Lower leg skin (tissue), 4 donors: ENCODE data around the gene SNX10. TPM values are rescaled to one million over a fixed set of nuclear protein-coding genes. Genes with fewer than 3 reads are reported as not detected.

ENCODE experiments used
- DNase-seq, 2 donors: peaks; one replicate each; pipeline ENCODE4 v3.0.0-alpha.2; 2019; ENCODE audit warnings: low spot score in 2 of 2
- H3K4me3 ChIP-seq: fragments of 200-600 bp; sonication (generic); 2 replicates; pipeline ENCODE4 v1.5.1; 2017; ENCODE audit warnings: mild to moderate bottlenecking, low read depth; ENCODE audit not compliant: poor library complexity, severe bottlenecking
- POLR2A ChIP-seq, 2 donors: fragments of 450-650 bp; IDR thresholded peaks; one replicate each; pipeline ENCODE4 v1.6.1; 2016 to 2017; ENCODE audit warnings: antibody characterized with exemption in 2 of 2, mild to moderate bottlenecking in 1 of 2, moderate library complexity in 1 of 2
- WGBS, 2 donors: methylation state at CpG; one replicate each; pipeline ENCODE4 v1.1.5; 2018; 5-methylcytosine and 5-hydroxymethylcytosine counted together
- intact Hi-C: fragments of 100-400 bp; cut with DNase I; formaldehyde crosslinking; loops from one replicate; pipeline ENCODE4 v1.15.0; 2023; ENCODE audit warnings: low total_unique reads
- total RNA-seq, 4 donors: library from RNA; depleted of rRNA; stranded (reverse); fragments of >200 nt; gene quantifications; one replicate each; pipeline ENCODE4 v1.1.0, GENCODE V29; 2016
- TF ChIP-seq, protein P1 (sequence below), 3 donors: fragments of 450-650 bp; IDR thresholded peaks; one replicate each; pipeline ENCODE4 v1.5.1; 2016; ENCODE audit warnings: antibody characterized with exemption in 3 of 3, mild to moderate bottlenecking in 3 of 3, moderate library complexity in 2 of 3

SNX10 gene
- total RNA-seq, 4 donors from 2014 or later: 2.0 to 10.0 (median 3.8) TPM

DNA sequence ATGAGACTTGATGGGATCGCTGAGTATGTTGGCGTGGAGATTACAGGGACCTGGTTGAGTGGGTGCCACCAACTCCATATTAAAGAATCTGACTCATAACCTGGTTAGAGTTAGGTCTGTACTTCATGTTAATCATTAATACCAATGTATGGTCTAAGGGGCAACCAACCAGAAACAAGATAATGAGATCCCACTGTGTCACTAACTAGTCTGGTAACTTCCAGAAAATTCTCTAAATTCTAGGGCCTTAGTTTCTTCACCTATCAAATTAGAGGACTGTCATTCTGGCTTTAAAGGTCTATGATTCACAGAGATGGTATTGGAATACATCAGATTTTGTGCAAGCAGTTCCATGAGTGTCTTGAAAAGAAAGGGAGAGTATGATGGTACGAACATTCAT lies 102.2 kb downstream of the SNX10 start:
- H3K4me3 ChIP-seq: no peak overlapping the region
- WGBS, 2 donors: 96 to 97% methylated on average over 3 of the region's 3 CpGs
- intact Hi-C loops: no loop called here
- no peak for DNase-seq
- TF ChIP-seq POLR2A (IDR thresholded peaks at IDR 0.05): no peak
- TF ChIP-seq, protein P1, sequence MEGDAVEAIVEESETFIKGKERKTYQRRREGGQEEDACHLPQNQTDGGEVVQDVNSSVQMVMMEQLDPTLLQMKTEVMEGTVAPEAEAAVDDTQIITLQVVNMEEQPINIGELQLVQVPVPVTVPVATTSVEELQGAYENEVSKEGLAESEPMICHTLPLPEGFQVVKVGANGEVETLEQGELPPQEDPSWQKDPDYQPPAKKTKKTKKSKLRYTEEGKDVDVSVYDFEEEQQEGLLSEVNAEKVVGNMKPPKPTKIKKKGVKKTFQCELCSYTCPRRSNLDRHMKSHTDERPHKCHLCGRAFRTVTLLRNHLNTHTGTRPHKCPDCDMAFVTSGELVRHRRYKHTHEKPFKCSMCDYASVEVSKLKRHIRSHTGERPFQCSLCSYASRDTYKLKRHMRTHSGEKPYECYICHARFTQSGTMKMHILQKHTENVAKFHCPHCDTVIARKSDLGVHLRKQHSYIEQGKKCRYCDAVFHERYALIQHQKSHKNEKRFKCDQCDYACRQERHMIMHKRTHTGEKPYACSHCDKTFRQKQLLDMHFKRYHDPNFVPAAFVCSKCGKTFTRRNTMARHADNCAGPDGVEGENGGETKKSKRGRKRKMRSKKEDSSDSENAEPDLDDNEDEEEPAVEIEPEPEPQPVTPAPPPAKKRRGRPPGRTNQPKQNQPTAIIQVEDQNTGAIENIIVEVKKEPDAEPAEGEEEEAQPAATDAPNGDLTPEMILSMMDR (IDR thresholded peaks at IDR 0.05): no peak

DNA sequence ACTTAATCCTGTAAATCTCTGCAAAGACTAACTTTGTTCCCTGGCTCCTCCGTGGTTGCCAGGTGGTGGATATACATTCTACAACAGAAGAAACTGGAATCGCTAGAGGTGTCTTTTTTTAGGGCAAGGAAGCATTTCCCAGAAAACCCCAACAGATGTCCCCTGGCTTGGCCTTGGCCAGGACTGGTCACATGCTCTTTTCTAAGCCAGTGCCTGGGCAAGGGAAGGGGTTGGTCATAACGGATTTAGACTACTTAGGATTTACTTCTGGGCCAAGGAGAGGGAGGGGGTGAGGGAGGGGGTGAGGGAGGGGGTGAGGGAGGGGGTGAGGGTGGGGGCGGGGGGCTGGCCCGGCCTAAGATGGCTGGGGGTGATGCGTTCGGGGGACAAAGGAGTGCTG lies 105.7 kb downstream of the SNX10 start:
- no peak for DNase-seq
- 48 to 63% methylated on average over 7 of the region's 7 CpGs for WGBS, 2 donors
- H3K4me3 ChIP-seq: no peak overlapping the region
- intact Hi-C loops: no loop called here
- TF ChIP-seq POLR2A (IDR thresholded peaks at IDR 0.05): no peak
- TF ChIP-seq, protein P1 (IDR thresholded peaks at IDR 0.05): no peak

DNA sequence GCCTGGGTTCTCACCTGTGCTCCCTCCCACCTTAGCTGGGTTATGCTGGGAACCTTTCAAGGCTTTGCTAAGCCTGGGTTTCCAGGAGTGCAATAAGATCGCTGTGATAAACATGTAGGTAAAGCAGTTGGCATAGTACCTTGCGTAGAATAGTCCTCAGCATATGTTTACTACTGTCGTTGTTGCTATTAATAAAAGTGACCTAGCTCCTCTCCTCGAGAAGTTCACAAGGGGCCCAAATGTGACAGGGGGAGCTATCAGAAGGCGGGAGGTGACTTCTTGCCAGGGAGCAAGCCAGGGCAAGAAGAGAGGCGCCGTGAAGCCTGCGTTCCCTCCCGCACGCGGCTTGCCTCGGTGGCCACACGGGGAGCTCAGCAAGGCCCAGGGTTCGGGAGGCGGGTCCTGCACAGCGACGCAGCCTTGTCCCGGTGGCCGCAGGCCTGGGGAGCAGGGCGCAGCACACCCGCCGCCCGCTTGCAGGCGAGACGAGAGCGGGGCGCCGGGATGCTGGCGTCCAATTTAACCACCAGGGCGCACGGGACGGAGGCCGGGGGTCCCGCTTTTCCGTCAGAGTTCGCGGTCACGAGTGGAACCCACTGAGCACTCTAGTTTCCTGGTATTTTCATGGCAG lies 106.2 kb downstream of the SNX10 start:
- intact Hi-C loops: no loop called here
- 3 to 6% methylated on average over 13 to 38 of the region's 38 CpGs for WGBS, 2 donors
- no peak for DNase-seq
- H3K4me3 ChIP-seq: peak overlapping the region; percentile 53
- TF ChIP-seq, protein P1 (IDR thresholded peaks at IDR 0.05): no peak
- TF ChIP-seq POLR2A (IDR thresholded peaks at IDR 0.05): no peak

DNA sequence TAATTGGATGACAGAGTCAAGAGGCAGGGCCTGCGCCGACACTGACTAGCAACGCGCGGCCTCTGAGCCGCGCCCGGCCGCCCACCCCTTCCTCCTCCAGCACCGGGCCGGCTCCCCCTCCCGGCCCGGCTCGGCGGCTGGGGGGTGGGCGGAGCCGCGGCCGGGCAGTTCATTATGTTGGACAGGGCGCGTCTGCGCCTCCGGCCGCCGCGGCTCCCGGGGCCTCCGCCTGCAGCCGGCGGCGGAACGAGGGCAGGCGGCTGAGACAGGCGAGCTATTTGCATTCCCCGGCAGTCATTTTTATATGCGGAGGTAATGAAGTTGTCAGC lies 106.7 kb downstream of the SNX10 start:
- intact Hi-C loops: no loop called here
- DNase-seq: peak; percentile 52 to 89
- 1 to 2% methylated on average over 18 to 29 of the region's 36 CpGs for WGBS, 2 donors
- H3K4me3 ChIP-seq: peak overlapping the region; percentile 53
- TF ChIP-seq, protein P1 (IDR thresholded peaks at IDR 0.05): no peak
- TF ChIP-seq POLR2A (IDR thresholded peaks at IDR 0.05): no peak

DNA sequence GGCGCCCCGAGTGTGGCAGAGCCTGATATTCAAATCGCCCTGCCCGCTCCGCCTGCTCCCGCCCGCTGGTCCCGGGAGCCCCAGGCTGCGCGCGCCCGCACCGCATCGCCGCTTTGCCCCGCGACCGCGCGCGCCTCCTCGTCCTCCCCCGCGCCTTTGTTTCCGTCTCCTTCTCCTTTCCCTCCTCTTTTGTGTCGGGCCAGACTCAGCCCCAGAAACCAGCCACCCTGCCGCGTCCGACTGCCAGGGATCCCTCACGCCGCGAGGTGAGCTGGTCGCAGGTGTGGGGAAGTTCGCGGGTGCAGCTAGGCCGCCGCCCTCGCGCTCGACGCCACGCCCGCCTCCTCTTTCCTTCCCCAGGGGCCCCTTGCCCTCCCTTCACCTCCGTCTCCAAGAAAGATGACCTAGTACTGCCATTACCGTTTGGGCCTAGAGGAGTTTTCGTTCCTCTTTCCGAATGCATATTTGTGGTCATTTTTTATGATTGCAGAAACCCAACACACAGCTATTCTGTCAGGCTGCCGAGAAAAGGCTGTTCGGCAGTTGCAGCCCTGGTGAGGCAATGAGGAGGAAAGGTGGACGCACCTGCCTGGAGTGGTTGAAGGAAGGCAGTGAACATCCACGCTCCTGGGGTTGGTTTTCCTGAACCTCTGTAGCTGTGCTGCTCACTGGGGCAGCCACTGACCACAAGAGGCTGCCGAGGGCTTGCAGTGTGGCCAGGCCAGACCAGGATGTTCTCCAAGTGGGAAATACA lies 107.3 kb downstream of the SNX10 start:
- WGBS, 2 donors: 3% methylated on average over 52 of the region's 52 CpGs
- peak; percentile 19 to 88 for DNase-seq
- TF ChIP-seq POLR2A (IDR thresholded peaks at IDR 0.05): no peak
- TF ChIP-seq, protein P1 (IDR thresholded peaks at IDR 0.05): no peak
- peak overlapping the region; percentile 53 for H3K4me3 ChIP-seq
- intact Hi-C loops: no loop called here
